Measurements from ENCODE around the gene SPP1.

DNA sequence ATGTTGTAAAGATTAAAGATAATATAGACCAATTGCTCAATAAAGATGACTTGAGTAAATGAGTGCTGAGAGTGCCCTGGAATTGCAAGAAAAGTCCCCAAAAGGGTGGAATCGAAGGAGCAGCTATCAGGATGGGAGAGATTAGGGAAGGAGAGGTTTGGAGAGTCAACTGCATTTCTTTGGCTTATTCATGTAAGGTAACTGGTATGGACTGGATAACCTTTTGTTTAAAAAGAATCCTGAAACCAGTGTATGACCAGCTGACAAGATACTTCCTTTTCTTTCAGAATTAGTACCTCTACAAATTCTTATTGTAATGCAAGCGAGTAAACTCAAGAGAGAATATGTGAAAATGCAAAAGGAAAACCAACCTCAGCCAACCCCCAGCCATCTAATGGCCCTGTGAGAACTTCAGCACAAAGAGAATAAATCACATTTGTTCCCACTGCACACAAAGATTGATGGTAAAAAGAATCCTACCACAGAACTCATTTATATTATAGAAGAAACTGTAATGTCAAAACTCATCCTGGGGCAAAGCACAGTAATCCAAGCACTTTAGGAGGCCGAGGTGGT is 24.5 kb upstream of the SPP1 start:
- TF ChIP-seq, protein P1, sequence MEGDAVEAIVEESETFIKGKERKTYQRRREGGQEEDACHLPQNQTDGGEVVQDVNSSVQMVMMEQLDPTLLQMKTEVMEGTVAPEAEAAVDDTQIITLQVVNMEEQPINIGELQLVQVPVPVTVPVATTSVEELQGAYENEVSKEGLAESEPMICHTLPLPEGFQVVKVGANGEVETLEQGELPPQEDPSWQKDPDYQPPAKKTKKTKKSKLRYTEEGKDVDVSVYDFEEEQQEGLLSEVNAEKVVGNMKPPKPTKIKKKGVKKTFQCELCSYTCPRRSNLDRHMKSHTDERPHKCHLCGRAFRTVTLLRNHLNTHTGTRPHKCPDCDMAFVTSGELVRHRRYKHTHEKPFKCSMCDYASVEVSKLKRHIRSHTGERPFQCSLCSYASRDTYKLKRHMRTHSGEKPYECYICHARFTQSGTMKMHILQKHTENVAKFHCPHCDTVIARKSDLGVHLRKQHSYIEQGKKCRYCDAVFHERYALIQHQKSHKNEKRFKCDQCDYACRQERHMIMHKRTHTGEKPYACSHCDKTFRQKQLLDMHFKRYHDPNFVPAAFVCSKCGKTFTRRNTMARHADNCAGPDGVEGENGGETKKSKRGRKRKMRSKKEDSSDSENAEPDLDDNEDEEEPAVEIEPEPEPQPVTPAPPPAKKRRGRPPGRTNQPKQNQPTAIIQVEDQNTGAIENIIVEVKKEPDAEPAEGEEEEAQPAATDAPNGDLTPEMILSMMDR (IDR thresholded peaks at IDR 0.05 in 4 of 5, conservative IDR thresholded peaks at IDR 0.05 in 1 of 5), result no peak
- no peak for TF ChIP-seq POLR2A (IDR thresholded peaks at IDR 0.05)

Measured in gastrocnemius medialis (tissue), 4 donors.